GM18858 (cell line): ENCODE data around the gene CD36.
A peak's percentile ranks its signal among the peaks of the same experiment; 100 is the strongest.

ENCODE experiments used
- ATAC-seq: cut with Tn5 transposase; IDR thresholded peaks from one replicate; pipeline ENCODE4 v1.9.1; 2021; ENCODE audit not compliant: unreplicated experiment

Gene CD36

DNA sequence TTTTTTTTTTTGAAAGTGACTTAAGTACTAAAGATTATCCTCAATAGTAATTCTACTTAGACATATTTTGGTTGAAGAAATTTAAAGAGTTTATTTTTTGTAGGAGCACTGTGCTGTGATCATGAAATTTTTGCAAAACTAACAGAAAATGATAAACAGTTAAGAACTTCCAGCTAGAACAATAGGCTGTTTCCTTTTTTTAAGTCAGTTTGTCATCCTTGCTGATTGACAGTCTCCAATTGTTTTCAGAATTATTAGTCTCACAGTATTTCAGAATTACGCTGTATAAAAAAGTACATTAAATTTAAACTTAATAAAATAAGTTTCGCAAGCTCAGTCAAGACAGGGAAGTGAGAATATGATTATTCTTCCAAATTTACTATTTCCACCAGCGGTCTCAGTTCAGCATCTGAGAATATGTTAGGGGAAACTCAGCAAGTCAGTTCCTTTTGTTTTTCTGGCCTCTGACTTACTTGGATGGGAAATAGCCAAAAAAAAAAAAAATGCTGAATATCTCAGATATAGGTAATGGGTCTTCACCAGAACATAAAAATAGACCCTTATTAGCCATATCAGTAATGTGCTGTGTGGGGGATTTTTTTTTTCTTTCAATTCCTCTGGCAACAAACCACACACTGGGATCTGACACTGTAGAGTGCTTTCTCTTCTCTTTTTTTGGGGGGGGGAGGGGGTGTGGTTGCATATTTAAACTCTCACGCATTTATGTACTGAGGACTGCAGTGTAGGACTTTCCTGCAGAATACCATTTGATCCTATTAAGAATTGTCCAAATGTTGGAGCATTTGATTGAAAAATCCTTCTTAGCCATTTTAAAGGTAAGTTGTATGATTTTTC lies at the start of gene CD36:
TSS of gene CD36 (plus strand) at position 732 of the 855 bp plus-strand sequence. CDS start 8,099 bp downstream, outside the sequence.
- peak; percentile 91 for ATAC-seq

DNA sequence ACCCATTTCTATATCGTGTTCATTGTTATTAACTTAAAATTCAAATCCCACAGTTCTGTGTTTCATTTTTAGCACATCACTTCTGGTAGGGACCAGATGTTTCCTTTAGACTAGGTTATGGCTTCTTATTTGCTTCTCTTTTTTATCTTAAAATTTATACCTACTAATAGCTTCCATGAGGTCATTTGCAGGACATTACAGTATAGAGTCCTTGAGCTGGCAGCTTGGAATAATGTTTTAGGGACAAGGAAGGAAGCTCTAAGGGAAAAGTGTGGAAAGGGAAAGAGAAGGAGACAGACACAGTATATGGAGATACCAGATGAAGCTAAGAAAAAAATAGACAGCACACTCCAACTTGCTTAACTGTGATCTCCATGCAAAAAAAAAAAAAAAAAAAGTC lies 48.8 kb upstream of the CD36 start:
- ATAC-seq: no peak

DNA sequence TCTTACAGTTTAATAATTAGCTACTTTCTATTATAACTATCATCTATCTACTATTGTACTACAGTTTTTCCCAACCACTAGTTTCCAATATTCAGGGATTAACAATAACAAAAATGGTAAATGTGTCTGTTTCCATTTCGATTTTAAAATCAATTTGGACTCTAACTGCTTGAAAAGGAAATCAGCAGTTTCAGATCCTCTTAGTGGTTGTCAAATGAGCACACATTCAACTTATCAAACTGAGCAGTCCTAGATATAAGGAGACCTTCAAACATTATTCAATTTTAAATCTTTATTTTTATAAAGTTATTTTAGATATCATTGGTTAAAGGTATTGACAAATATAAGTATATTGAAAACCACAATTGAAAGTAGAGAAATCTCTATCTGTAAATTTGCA lies 46.8 kb upstream of the CD36 start:
- no peak for ATAC-seq

DNA sequence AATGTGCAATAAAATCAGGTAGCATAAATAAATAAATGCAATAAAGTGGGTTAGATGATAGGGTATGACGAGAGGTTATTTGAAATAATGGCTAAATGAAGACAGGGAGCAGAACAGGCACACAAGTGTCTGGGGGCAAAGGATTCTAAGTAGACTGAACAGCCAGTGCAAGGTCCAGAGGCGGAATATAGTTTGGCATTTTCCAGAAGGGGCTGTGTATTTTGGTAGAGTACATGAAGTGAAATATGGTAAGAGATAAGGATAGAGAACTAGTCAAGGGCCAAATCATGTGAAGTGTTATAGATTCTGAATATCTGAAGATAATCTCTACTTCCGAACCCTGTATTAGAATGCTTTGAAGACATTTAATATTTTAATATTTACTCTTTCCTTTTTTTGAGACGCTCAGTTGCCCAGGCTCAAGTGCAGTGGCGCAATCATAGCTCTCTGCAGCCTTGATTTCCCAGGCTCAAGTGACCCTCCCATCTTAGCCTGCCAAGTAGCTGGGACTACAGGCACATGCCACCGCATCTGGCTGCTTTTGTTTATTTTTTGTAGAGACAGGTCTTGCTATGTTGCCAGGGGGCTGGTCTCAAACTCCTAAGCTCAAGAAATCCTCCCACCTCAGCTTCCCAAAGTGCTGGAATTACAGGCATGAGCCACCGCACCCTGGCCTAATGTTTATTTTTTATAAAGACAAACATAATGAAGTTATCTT lies 44.4 kb upstream of the CD36 start:
- no peak for ATAC-seq

DNA sequence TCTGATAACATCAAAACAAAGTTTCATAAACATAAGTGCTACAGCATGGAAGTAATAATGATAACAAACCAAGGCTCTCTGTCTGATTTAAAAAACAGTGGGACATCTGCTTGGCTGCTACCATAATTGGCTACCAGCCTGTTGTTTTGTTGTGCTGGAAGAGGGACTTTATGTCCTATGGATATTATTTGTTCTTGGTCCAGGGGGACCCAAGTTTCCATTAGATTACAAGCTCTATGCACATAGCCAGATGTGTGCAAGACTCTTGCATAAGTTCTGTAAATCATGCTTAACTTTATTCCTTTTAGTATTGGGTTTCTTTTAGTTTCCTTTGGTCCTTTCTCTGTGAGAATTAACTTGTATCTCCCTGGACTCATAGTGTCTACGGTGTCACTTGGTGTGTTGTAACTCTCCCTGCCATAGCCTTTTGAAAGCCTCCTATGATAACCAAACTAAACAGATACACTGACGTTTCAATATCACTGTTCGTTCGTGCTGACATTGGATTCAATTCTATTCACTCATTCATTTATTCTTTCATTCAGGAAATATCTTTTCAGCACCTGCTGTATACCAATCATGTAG lies 41.4 kb upstream of the CD36 start:
- ATAC-seq: no peak

DNA sequence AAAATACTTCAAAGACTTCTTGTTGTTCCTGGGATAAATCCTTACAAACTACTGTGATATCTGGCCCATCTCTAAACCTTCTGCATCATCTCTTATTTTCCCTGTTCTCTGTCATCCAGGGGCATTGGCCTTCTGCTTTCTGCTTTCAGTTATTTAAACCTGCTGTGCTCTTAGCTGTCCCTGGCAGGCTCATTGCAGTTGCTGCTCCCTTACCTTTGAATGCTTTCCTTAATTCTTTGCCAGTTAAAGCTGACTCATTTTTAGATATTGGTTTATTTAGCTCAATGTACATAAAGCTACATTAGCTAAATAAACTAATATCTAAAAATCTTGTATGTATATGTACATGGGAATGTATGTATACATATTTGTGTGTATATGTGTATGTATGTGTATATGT lies 40.6 kb upstream of the CD36 start:
- ATAC-seq: no peak

DNA sequence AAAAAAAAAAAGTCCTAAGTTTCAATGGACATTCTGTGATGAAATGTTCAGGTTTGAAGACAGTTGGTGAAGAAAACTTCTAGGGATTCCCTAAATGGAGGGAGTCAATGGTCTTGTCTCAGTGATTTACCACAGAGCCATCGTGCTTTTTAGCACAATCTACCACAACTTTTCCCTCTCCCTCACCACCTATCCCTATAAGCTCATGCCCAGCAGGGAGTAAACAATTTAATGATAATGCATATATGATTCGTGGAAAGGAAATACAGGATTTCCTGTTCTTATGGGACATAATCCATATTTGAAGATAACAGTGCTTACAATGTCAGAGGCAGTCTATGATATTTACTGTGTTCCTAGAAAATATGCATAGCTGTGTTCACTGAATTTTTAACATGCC lies 38.4 kb upstream of the CD36 start:
- no peak for ATAC-seq

DNA sequence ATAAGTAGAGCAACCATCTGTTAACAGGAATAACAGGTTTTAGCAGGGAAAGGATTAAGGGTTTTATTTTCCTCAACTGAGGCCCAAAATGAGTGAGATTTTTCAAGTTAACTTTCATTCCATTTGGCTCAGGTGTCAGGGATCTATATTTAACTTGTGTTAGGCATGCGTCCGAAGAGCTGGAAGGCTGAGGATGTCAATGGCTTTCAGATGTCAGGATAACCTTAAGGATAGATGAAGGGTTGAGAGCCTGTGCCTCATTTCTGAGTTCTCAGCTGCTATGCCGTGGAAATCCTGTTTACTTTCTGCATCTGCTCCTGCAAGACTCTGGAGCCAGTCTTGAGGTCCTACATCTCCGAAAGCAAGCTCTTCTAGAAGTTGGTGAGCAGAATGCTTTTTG lies 36.4 kb upstream of the CD36 start:
- no peak for ATAC-seq

DNA sequence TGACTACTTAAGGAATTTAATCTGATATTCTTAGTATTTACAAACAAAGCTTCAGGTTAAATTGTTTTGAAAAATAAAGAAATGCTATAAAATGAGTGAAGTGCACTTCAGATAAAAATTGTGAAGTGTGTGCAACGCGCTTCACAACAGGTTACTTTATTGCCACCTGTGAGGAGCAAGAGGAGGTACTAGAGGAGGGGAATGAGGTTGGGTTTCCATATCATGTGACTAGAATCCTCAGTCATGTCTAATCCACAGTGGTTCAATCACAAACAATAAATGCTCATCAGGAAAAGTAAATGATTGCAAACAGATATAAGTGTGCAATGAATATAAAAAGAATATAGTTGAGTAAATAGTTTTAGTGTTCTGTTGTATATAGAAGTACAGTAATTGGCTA lies 34.5 kb upstream of the CD36 start:
- no peak for ATAC-seq

DNA sequence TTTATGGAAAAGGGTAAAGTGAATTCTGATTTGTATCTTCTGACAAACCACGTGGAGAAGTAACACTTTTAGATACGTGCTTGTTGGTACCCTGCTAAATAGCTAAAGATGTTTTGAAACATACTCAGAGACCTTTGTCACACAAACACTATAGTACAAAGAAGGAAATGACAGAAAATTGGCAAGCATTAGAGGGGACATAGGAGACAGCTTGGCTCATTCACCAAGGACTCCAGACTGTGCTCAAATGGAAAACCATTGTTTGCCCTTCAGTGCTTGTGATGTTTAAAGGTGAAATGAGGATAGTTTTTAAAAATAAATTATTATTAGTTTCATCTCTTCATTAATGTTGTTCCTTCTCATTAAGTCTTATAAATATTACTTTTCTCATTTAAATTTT lies 34.0 kb upstream of the CD36 start:
- ATAC-seq: no peak

DNA sequence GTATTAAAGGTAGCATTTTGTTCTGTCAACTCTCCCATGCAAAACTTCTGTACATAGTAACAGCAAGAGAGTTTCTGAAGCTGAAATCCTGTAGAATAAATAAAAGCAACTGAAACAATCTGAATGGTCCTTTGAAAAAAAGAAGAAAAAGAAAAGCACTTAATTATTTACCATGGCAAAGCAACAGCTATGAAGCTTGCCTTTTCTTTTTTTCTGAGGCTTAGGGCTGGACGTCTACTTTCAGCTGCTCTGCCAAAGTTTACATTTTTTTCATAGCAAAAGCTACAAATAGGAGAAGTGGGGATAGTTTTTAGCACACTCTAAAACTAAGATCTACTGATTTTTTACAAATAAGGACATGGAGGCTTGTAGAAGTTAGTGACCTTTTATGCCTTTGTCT lies 31.3 kb upstream of the CD36 start:
- no peak for ATAC-seq

DNA sequence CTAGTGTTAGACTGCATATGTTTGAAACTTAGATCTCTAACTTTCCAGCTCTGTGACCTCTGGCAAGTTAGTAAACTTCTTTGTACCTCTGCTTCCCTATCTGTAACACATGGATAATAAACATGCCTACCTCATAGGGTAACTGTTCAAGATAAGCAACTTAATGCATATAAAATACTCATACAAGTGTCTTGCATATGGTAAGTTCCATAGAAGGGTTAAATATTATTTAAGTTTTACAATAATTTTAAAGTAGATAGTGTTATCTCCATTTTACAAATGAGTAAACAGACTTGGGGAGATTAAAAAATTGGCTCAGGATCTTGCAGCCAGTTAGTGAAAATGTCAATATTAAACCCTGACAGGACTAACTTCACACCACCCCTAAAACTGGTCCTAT lies 30.1 kb upstream of the CD36 start:
- ATAC-seq: no peak

DNA sequence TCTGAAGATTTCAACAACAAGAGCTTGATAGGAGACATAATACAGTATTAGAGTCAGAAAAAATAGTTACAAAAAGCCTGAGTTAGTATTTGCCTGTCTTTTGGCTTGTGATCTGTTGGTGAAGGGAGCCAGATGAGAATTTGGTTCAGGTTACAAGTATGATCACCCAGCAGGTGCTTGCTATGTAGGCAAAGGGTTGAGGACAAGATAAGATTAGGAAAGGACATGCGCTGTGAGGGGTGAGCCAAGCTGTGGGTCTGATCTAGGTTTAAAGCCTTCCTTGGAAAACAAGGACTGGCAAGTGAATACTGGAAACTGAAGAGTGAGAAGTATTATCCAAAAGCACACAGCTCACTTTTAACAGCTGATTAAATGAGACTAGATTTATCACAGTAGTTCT lies 28.7 kb upstream of the CD36 start:
- no peak for ATAC-seq

DNA sequence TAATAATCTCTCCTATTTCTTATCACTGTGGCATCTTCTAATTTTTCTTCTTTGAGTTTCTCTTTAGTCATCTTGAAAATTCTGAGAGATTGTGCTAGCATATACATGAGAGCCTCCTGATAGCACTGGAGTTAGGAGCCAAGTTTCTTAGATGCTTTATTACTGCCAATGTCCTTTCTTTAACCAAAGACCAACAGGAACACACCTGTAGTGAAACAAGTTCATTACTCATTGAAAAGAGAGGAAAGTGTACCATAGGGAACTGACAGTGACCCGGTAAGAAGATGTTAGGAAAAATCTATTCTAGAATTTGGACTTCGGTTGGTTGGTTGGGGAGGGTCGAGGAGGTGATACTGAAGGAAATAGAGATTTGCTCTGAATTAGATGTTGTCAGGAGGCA lies 27.1 kb upstream of the CD36 start:
- ATAC-seq: no peak

DNA sequence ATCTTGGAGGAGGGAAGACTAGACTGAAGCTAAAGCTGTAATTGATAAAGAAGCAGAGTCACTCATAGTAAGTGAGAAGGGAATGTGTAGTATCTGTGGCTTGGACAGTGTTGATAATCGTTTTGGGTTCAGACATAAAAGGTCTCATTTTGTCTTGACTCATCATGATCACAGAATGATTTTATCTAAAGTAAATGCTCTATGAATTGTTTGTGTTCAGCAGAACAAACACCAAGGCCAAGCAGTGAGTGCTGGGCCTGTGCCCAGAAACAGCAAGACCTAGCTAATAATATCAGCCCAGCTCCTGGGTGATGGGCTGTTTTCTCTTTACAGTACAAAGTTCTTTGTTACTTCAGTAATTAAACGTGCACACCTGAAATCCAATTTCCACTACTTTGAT lies 26.7 kb upstream of the CD36 start:
- no peak for ATAC-seq

DNA sequence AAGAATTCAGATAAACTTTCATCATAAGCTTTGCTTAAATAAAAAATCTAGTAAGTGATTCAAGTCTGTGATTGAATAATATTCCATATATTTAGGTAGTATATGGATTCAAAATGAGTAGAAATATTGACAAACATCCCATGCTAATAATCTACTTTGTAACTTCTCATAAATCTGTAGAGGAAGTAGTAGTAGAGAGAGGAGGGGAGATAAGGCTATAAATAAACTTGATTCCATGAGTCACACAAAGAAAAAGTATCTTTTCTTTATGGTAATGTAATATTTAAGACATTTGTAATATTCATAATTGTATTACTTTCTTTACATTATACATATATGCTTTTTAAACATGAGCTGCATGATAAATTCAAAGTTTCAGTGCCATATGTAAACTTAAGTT lies 25.6 kb upstream of the CD36 start:
- ATAC-seq: no peak

DNA sequence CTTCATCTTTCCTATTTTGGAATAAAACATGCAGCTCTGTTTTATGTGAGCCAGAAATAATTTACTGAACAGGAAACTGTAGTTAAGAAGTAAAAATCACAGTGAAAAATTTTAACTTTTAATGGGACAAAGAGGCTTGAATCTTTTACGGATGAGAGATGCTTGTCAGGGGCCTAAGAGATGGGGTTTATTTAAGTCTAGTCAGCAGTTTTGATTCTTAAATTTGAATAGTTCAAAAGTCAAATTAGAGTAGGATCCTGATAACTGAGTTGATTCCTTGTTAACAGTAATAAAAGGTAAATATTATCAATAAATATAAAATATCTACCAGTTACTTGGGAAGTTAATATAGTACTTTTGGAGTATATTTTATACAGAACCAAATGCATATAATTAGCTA lies 24.9 kb upstream of the CD36 start:
- ATAC-seq: no peak

DNA sequence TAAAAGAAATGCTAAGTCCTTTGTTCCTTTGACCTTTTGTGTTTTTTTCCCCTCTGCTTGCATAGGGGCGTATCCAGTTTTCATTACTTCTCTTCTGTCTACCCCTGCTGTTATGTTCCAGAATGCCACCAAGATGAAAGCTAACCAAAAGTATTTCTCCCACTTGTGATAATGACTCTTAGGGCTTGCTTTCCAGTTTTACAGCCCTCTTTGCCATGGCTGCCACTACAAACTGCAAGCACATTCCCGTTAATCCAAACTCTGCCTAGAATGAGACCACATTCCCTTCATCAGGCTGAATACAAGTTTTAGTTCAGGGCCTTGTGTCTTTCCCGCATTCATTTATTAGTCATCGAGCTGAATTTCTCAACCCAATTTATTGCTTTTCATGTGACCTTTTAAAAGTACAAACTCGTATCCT lies 23.6 kb upstream of the CD36 start:
- no peak for ATAC-seq

DNA sequence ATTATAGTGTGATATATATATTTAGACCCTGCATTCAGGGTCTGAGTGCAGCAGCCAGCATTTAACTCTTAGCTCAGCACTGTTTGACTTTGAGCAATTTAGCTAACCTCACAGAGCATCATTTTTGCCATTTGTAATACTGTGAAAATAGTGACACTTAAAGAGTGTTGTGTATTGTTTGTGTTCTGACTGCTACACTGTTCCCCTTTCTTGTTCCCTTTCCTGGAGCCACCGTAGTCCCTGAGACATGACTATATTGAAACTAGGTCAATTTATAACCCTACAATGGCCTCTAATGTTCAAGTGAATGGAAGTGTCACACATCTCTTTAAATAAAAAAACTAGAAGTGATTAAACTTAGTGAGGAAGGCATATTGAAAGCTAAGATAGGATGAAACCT lies 20.3 kb upstream of the CD36 start:
- ATAC-seq: no peak

DNA sequence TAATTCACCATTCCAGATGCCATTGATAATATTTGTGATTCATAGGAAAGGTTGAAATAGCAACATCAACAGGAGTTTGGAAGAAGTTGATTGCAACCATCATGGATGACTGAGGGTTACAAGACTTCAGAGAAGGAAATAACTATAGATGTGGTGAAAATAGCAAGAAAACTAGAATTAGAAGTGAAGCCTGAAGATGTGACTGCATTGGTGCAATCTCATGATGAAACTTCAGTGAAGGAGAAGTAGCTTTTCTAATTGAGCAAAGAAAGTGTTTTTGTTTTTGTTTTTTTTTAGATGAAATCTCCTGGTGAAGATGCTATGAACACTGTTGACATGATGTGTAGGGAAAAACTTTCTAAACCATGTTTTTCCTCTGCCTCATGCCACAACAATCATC lies 18.7 kb upstream of the CD36 start:
- no peak for ATAC-seq

DNA sequence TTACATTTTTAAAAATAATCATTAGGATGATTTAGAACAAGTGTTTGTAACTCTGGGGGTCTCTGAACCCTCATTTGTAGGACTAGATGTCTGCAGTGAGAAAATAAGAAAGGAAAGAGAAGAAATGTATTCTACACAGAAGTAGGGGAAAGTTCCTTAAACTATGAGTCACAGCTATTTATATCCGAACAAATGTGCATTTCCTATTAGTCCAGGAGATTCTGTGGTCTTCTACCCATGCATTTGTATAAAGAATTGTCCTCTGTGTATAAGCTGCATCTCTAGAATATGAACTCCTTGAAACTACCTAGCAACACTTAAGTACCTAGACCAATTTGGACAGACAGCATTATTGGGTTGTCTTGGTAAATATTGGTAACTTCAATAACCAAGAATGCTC lies 15.9 kb upstream of the CD36 start:
- no peak for ATAC-seq
